GM21737 (cell line): ENCODE data around the gene TAS2R9.
"Not testable (repeated sequence)": the region's sequence is repeated elsewhere in the genome, so short reads cannot be mapped to it uniquely, and the experiment has no call there.

ENCODE experiments used
- ATAC-seq: cut with Tn5 transposase; IDR thresholded peaks from one replicate; pipeline ENCODE4 v1.9.1; 2021; ENCODE audit warnings: mild to moderate bottlenecking, moderate library complexity; ENCODE audit not compliant: unreplicated experiment

The TAS2R9 gene, protein sequence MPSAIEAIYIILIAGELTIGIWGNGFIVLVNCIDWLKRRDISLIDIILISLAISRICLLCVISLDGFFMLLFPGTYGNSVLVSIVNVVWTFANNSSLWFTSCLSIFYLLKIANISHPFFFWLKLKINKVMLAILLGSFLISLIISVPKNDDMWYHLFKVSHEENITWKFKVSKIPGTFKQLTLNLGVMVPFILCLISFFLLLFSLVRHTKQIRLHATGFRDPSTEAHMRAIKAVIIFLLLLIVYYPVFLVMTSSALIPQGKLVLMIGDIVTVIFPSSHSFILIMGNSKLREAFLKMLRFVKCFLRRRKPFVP

GRCh38 chr12:10810068-10810467 lies at the start of gene TAS2R9:
Gene TAS2R9 (minus strand): TSS chr12:10810168. CDS start chr12:10810075, 93 bp downstream.
- no peak for ATAC-seq

GRCh38 chr12:10855807-10856206 lies 45.8 kb upstream of the TAS2R9 start:
- no peak for ATAC-seq

- ATAC-seq: no peak
Measured at GRCh38 chr12:10853776-10854175, 43.8 kb upstream of the TAS2R9 start.

GRCh38 chr12:10851243-10851858 lies 41.4 kb upstream of the TAS2R9 start:
- no peak for ATAC-seq

DNA sequence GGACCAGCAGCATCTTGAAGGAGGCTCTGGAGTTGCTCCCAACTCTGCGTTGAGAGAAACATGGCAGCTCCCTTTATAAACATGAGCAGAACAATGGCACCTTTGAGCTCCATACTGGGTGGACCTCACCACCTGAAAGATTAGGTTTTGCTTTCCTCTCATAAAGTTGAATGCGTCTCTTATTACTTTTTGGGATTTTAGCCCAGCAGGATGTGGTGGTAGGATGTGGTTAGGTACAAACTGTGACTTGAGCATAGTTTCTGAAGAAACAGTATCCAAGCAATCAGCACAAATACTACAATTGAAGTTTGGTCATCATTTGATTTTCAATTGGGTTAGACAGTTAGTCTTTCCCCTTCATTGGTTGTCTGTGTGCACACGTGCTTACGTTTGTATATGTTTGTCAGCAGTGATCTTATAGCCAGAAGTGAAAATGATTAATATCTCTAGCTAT lies 39.5 kb upstream of the TAS2R9 start, which contains the start of gene PRR4:
TSS of gene PRR4 (minus strand) at position 51 of the 454 bp plus-strand sequence. CDS start at position 13, 38 bp downstream.
- ATAC-seq: no peak

GRCh38 chr12:10847744-10848143 lies 37.8 kb upstream of the TAS2R9 start:
- no peak for ATAC-seq

GRCh38 chr12:10842862-10843261 lies 32.9 kb upstream of the TAS2R9 start:
- no peak for ATAC-seq

DNA sequence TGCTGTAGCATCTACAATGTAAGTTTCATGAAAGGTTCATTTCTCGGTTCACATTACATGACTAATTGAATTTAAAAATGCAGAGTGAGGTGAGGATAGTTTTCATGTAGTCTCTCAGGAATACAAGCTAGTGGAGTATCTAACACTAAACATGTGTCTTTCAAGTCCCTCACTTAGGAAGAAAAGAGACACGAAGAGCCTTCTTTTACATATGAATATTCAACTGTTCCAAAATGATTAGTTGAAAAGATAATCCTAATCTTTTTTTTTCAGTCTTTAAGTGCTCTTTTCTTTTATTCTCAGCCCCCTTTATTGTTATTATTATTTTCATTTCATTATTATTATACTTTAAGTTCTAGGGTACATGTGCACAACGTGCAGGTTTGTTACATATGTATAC lies 28.5 kb upstream of the TAS2R9 start:
- ATAC-seq: no peak

DNA sequence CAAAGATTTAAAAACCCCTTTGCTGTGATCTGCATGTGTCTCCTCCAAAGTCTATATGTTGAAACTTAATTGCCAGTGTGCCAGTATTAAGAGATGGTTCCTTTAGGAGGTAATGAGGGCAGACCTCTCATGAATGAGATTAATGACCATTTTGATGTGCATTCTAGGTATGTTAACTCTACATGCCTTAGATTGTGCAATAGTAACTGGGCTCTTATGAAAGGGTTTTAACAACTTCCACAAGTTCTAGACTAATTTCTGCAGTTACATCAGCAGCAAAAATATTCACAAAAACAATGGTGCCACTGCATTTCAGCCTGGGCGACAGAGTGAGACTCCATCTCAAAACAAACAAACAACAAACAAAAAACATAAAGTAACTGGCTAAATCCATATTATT lies 20.0 kb upstream of the TAS2R9 start:
- ATAC-seq: no peak

DNA sequence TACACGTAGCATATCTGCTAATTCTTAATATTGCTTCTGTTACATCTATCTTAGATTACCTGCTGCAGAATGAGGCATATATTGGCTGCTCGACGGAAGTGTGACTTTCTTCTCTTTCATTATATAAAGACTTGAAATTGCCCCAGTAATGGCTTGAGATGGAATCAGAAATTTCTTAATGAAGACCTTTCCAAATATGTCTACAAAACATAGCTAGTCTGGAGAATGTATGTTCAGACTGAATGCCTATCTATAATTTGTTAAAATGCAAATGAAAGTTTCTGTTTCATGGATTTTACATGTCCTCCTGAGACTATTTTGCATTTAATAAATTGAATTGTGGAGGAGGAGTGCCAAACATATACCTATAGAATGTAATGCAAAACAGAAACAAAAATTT lies 16.3 kb upstream of the TAS2R9 start, which contains the start of gene TAS2R10:
TSS of gene TAS2R10 (minus strand) at position 101 of the 400 bp plus-strand sequence. CDS start at position 12, 89 bp downstream.
- ATAC-seq: no peak

DNA sequence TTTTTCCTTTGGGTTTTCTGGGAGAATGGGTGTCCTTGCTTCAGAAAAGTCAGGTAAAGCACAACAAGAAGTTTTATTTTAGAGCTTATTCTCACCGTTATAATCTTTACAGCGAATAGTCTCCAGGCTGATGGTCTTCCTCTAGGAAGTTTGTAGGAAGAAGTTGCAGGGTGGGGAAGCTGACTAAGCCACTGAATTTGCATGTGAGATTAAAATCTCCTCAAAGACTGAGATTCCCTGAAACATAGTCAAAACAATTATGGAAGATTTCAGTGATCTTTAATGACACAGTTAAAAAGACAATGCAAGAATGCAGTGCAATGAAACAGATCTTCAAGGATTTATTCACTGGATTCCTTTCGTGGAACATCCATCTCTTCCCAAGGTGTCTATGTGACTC lies 15.0 kb upstream of the TAS2R9 start:
- no peak for ATAC-seq

- no peak for ATAC-seq
Measured at GRCh38 chr12:10811883-10812536, 2.0 kb upstream of the TAS2R9 start.

DNA sequence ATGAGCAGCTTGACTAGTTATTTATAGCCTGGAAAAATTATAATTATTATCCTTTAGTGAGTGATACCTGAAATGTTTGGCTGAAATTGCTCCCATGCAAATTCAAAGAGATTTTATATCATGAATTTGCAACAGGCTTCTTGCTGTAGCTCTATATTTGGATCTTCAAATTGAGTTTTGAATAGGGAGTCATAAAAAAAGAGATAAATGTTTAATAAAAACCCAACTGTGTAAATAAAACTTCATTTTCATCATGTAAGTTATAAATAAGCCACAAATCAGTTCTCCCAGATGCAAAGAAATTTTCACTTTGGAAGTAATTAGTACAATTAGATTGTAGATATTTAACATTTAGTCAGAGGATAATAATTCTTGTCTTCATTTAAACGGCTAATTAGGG lies 2.8 kb downstream of the TAS2R9 start, which contains the start of gene TAS2R8:
TSS of gene TAS2R8 (minus strand) at position 101 of the 400 bp plus-strand sequence. CDS start 306 bp downstream, outside the sequence.
- ATAC-seq: no peak

GRCh38 chr12:10802587-10802986 lies 7.4 kb downstream of the TAS2R9 start, which contains the start of gene TAS2R7:
Gene TAS2R7 (minus strand): TSS chr12:10802627. CDS start chr12:10802570, 57 bp downstream.
- ATAC-seq: no peak

DNA sequence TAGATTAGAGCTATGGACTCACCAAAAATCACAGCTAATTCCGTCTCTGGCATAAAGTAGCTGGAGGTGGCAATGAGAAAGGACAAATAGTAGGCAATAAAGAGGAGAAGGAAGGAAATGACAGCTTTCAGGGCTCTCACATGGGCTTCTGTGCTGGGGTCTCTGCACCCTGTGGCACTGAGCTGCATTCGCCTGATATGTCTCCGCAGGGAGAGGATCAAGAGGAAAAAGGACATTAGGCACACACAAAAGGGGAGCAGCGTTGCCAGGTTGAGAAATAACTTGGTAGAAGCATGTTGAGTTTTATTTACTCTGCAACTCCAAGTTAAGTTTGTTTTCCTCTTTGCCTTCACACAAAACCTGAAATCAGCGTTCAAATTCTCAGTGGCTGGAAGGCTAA lies 8.2 kb downstream of the TAS2R9 start:
- no peak for ATAC-seq

DNA sequence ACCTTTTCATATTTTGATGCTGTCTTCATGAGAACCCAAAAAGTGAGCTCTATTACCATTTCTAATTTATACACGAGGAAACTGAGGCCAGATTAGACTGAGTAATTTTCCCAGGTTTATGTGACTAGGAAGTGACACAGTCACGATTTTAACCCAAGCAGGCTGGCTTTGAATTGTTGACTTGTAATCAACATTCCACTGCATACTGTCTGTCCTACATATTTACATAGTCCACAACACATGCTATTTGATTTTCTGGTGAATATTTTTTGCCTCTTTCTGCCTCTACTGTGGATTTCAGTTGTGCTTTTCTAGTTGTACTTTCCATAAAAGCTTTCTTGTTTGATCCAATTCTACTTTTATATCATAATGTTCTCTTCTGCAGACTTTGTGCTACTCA lies 15.7 kb downstream of the TAS2R9 start:
- no peak for ATAC-seq

GRCh38 chr12:10791769-10792168 lies 18.2 kb downstream of the TAS2R9 start:
- ATAC-seq: not testable (repeated sequence)

DNA sequence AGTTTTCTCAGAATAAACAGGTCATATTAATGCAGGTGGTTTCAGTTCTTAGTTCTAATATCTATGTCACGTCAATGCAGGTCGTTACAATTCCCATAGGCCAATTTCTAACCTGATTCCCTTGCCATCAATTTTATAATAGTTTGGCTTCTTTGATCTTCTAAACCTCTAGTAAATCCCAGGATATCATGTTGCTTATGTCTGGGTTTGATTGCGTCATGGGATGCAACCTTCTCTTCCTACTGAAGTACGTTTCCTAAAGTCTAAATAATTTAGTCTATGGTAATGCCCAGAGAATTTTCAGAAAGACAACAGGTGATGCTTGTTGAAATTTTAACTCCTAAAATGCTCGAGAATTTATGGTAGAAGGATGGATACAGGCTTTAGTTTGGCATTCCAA lies 26.7 kb downstream of the TAS2R9 start:
- ATAC-seq: no peak

GRCh38 chr12:10779103-10779502 lies 30.9 kb downstream of the TAS2R9 start:
- ATAC-seq: no peak

GRCh38 chr12:10771132-10771733 lies 38.7 kb downstream of the TAS2R9 start:
- ATAC-seq: no peak

GRCh38 chr12:10759657-10760056 lies 50.3 kb downstream of the TAS2R9 start:
- ATAC-seq: no peak
